HG02571 (cell line): ENCODE data around the gene CDH13.

ENCODE experiments used
- ATAC-seq: cut with Tn5 transposase; IDR thresholded peaks from one replicate; pipeline ENCODE4 v1.9.1; 2021; ENCODE audit warnings: mild to moderate bottlenecking, moderate library complexity; ENCODE audit not compliant: unreplicated experiment

Gene CDH13

GRCh38 chr16:83839561-83839960, 1212.8 kb downstream of the CDH13 start:
- no peak for ATAC-seq

GRCh38 chr16:83840060-83840617, 1213.4 kb downstream of the CDH13 start:
- ATAC-seq: no peak

- no peak for ATAC-seq
Measured at GRCh38 chr16:83842291-83842690, 1215.5 kb downstream of the CDH13 start.

GRCh38 chr16:83842756-83843507, 1216.2 kb downstream of the CDH13 start:
- ATAC-seq: no peak

- no peak for ATAC-seq
Measured at GRCh38 chr16:83843657-83844056, 1216.9 kb downstream of the CDH13 start.

- no peak for ATAC-seq
Measured at GRCh38 chr16:83845263-83845662, 1218.5 kb downstream of the CDH13 start.

GRCh38 chr16:83847371-83848225, 1220.8 kb downstream of the CDH13 start:
- no peak for ATAC-seq

- ATAC-seq: no peak
Measured at GRCh38 chr16:83849421-83849820, 1222.7 kb downstream of the CDH13 start.
